H1 (cell line): ENCODE data around the gene SLC3A2. TPM values are rescaled to one million over a fixed set of nuclear protein-coding genes. Genes with fewer than 3 reads are reported as not detected.
A peak's percentile ranks its signal among the peaks of the same experiment; 100 is the strongest.

Experiments
- CTCF ChIA-PET: fragments of 300-600 bp; sonication (Branson Sonifier 250); formaldehyde crosslinking; loops from one replicate; lab custom pipeline; 2021; ENCODE audit not compliant: partially characterized antibody; lab: Charles Lee
- POLR2A ChIA-PET: fragments of 300-600 bp; sonication (Branson Sonifier 250); formaldehyde crosslinking; loops from one replicate; lab custom pipeline; 2021; ENCODE audit warnings: inconsistent platforms; ENCODE audit not compliant: partially characterized antibody; lab: Charles Lee
- DNase-seq, 2 experiments: peaks; one replicate each; pipeline versions ENCODE4 v3.0.0 to v3.0.0-alpha.2; 2010 to 2022; ENCODE audit warnings: low spot score in 2 of 2, low read depth in 1 of 2, mixed read lengths in 1 of 2
- FAIRE-seq: peaks from 2 replicates; lab custom pipeline; 2011; peaks lifted over from hg19 to GRCh38; lab: Jason Lieb, UNC
- H2AFZ ChIP-seq: 2 replicates; pipeline ENCODE4 v1.8.1; 2012; ENCODE audit warnings: low read length, inconsistent platforms
- H2AK5ac ChIP-seq: 2 replicates; pipeline ENCODE4 v1.6.1; 2013; ENCODE audit warnings: low read depth, low read length
- H2BK120ac ChIP-seq: replicated peaks from 2 replicates; pipeline ENCODE3; 2013; ENCODE audit warnings: low read depth, low read length, inconsistent platforms
- H2BK12ac ChIP-seq: 2 replicates; pipeline ENCODE4 v1.6.1; 2013; ENCODE audit warnings: low read depth, low read length
- H2BK15ac ChIP-seq: 2 replicates; pipeline ENCODE4 v1.6.1; 2013; ENCODE audit warnings: low read length
- H2BK20ac ChIP-seq: 2 replicates; pipeline ENCODE4 v1.6.1; 2013; ENCODE audit warnings: low read length
- H2BK5ac ChIP-seq: 2 replicates; pipeline ENCODE4 v1.6.1; 2013; ENCODE audit warnings: low read depth, low read length
- H3K14ac ChIP-seq: 2 replicates; pipeline ENCODE4 v1.6.1; 2013; ENCODE audit warnings: inconsistent platforms; ENCODE audit not compliant: insufficient read length
- H3K18ac ChIP-seq: 2 replicates; pipeline ENCODE4 v1.6.1; 2013; ENCODE audit warnings: low read length; ENCODE audit errors: extremely low read depth
- H3K23ac ChIP-seq: 2 replicates; pipeline ENCODE4 v1.6.1; 2013; ENCODE audit warnings: inconsistent platforms; ENCODE audit not compliant: insufficient read length
- H3K23me2 ChIP-seq: 2 replicates; pipeline ENCODE4 v1.6.1; 2013; ENCODE audit warnings: low read depth, low read length
- H3K27ac ChIP-seq: 2 replicates; pipeline ENCODE4 v1.6.1; 2011; ENCODE audit warnings: low read depth, low read length, inconsistent platforms
- H3K27me3 ChIP-seq, 4 experiments: replicated peaks in 1 of 4; 1 replicate in 1 of 4; 2 replicates in 3 of 4; pipeline versions ENCODE4 v1.6.1 to v1.8.1; 2011 to 2013; ENCODE audit warnings: low read length in 3 of 4, mild to moderate bottlenecking in 3 of 4, inconsistent platforms in 2 of 4, mixed read lengths in 2 of 4, moderate library complexity in 1 of 4; ENCODE audit not compliant: control insufficient read depth in 3 of 4, insufficient read depth in 3 of 4; ENCODE audit errors: extremely low read depth in 1 of 4
- H3K36me3 ChIP-seq, 4 experiments: 2 replicates each; pipeline versions ENCODE4 v1.6.1 to v1.8.1; 2011 to 2013; ENCODE audit warnings: mild to moderate bottlenecking in 4 of 4, low read length in 3 of 4, moderate library complexity in 2 of 4, control low read depth in 1 of 4, inconsistent platforms in 1 of 4; ENCODE audit not compliant: insufficient read depth in 4 of 4, control insufficient read depth in 2 of 4
- H3K4ac ChIP-seq: replicated peaks from 2 replicates; pipeline ENCODE3; 2013; ENCODE audit warnings: low read length, low read depth, mixed read lengths, inconsistent platforms; ENCODE audit not compliant: insufficient read length
- H3K4me1 ChIP-seq, 4 experiments: replicated peaks in 1 of 4; 1 replicate in 1 of 4; 2 replicates in 3 of 4; pipeline versions ENCODE4 v1.6.1 to v1.8.1; 2011 to 2013; ENCODE audit warnings: low read length in 3 of 4, inconsistent platforms in 2 of 4, mixed read lengths in 1 of 4; ENCODE audit not compliant: insufficient read depth in 4 of 4, control insufficient read depth in 3 of 4
- H3K4me2 ChIP-seq, 2 experiments: 2 replicates each; pipeline versions ENCODE4 v1.6.1 to v1.8.1; 2011 to 2013; ENCODE audit warnings: low read depth in 2 of 2, low read length in 2 of 2, control low read depth in 1 of 2, inconsistent platforms in 1 of 2, mild to moderate bottlenecking in 1 of 2; ENCODE audit not compliant: insufficient read depth in 1 of 2
- H3K4me3 ChIP-seq, 4 experiments: fragments of 200-600, 300-600 bp in 1 of 4; sonication (generic), shearing (Covaris generic), sonication (Bioruptor Twin) in 1 of 4; 2 replicates each; pipeline versions ENCODE4 v1.5.1 to v1.8.1; 2011 to 2016; ENCODE audit warnings: low read length in 4 of 4, low read depth in 3 of 4, control low read depth in 2 of 4, inconsistent platforms in 2 of 4, mild to moderate bottlenecking in 2 of 4, mixed read lengths in 1 of 4, moderate library complexity in 1 of 4; ENCODE audit not compliant: insufficient read depth in 2 of 4; ENCODE audit errors: extremely low read depth in 1 of 4
- H3K56ac ChIP-seq: replicated peaks from 2 replicates; pipeline ENCODE3; 2013; ENCODE audit warnings: low read depth, mild to moderate bottlenecking, mixed read lengths, low read length, inconsistent platforms; ENCODE audit not compliant: insufficient read length
- H3K79me1 ChIP-seq: 2 replicates; pipeline ENCODE4 v1.6.1; 2013; ENCODE audit warnings: low read depth, low read length, control low read depth
- H3K79me2 ChIP-seq, 2 experiments: 2 replicates each; pipeline versions ENCODE4 v1.6.1 to v1.8.1; 2012 to 2013; ENCODE audit warnings: low read length in 2 of 2, mild to moderate bottlenecking in 2 of 2, inconsistent platforms in 1 of 2; ENCODE audit not compliant: insufficient read depth in 2 of 2, control insufficient read depth in 1 of 2
- H3K9ac ChIP-seq, 4 experiments: replicated peaks in 1 of 4; 1 replicate in 1 of 4; 2 replicates in 3 of 4; pipeline versions ENCODE4 v1.6.1 to v1.8.1; 2011 to 2013; ENCODE audit warnings: low read depth in 3 of 4, low read length in 3 of 4, control low read depth in 2 of 4, mild to moderate bottlenecking in 2 of 4, moderate library complexity in 2 of 4, inconsistent platforms in 1 of 4; ENCODE audit errors: extremely low read depth in 1 of 4
- H3K9me3 ChIP-seq, 2 experiments: 2 replicates each; pipeline versions ENCODE4 v1.6.1 to v1.8.1; 2012 to 2013; ENCODE audit warnings: mild to moderate bottlenecking in 2 of 2, moderate library complexity in 2 of 2, control low read depth in 1 of 2, inconsistent platforms in 1 of 2, low read depth in 1 of 2, low read length in 1 of 2, mixed read lengths in 1 of 2; ENCODE audit not compliant: insufficient read depth in 2 of 2
- H4K20me1 ChIP-seq, 2 experiments: replicated peaks in 1 of 2; 2 replicates each; pipeline versions ENCODE3 to v1.8.1; 2011 to 2013; ENCODE audit warnings: inconsistent platforms in 2 of 2, low read length in 2 of 2, mild to moderate bottlenecking in 1 of 2; ENCODE audit not compliant: insufficient read depth in 2 of 2, control insufficient read depth in 1 of 2
- H4K5ac ChIP-seq: 2 replicates; pipeline ENCODE4 v1.6.1; 2013; ENCODE audit warnings: low read length, low read depth, mixed read lengths, inconsistent platforms; ENCODE audit not compliant: insufficient read length
- H4K8ac ChIP-seq: 2 replicates; pipeline ENCODE4 v1.8.0; 2013; ENCODE audit warnings: mild to moderate bottlenecking, moderate library complexity, low read length, inconsistent platforms; ENCODE audit not compliant: insufficient read depth; ENCODE audit errors: extremely low read depth
- H4K91ac ChIP-seq: replicated peaks from 2 replicates; pipeline ENCODE3; 2013; ENCODE audit warnings: low read length, mixed read lengths, inconsistent platforms; ENCODE audit not compliant: insufficient read length
- MAFK ChIP-seq: IDR thresholded peaks from 2 replicates; pipeline ENCODE4 v1.6.1; 2012; ENCODE audit warnings: low read depth, mild to moderate bottlenecking, improper control_type of control experiment, low read length
- RBBP5 ChIP-seq: IDR thresholded peaks from 2 replicates; pipeline ENCODE4 v1.7.1; 2012; ENCODE audit warnings: low read depth, mild to moderate bottlenecking, inconsistent platforms, low read length, moderate library complexity, borderline replicate concordance
- SP1 ChIP-seq: IDR thresholded peaks from 2 replicates; pipeline ENCODE4 v1.6.1; 2011; ENCODE audit warnings: low read depth, low read length
- SUZ12 ChIP-seq: fragments of 200-600 bp; sonication (generic); IDR thresholded peaks from 2 replicates; pipeline ENCODE4 v1.6.1; 2012; ENCODE audit warnings: mild to moderate bottlenecking, inconsistent platforms, low read length, moderate library complexity, mixed read lengths
- TCF12 ChIP-seq: IDR thresholded peaks from 2 replicates; pipeline ENCODE4 v1.6.1; 2011; ENCODE audit warnings: low read depth, mild to moderate bottlenecking, low read length
- USF2 ChIP-seq: IDR thresholded peaks from 2 replicates; pipeline ENCODE4 v1.6.1; 2011; ENCODE audit warnings: low read length, improper control_type of control experiment
- WGBS, 2 experiments: shearing (Covaris generic) in 1 of 2; methylation state at CpG; one replicate each; pipeline versions ENCODE4 v1.1.6 to v1.1.7; 2013 to 2015; ENCODE audit warnings: low lambda C conversion rate in 2 of 2, mixed read lengths in 2 of 2, inconsistent platforms in 1 of 2, low coverage in 1 of 2, missing lambda C conversion rate in 1 of 2; ENCODE audit not compliant: insufficient replicate concordance in 2 of 2, insufficient coverage in 1 of 2, insufficient read length in 1 of 2; ENCODE audit errors: extremely low coverage in 1 of 2, missing lambda C conversion rate in 1 of 2; 5-methylcytosine and 5-hydroxymethylcytosine counted together
- polyA plus RNA-seq, 7 experiments: library from polyadenylated mRNA; depleted of rRNA in 3 of 7; stranded (reverse) in 5 of 7; unstranded in 2 of 7; fragments of >200 nt in 5 of 7; fragments of 200-250 nt in 2 of 7; gene quantifications; 1 replicate in 5 of 7; 2 replicates in 1 of 7; 4 replicates in 1 of 7; pipeline versions ENCODE4 v1.2.1 to v1.2.3, GENCODE V29; 2011 to 2013; ENCODE audit warnings: missing spikeins in 2 of 7, mixed read lengths in 2 of 7
- total RNA-seq: library from RNA; stranded (reverse); fragmentation: NEBNext Ultra II Directional; extraction: Animal tissue kit (Norgen Biotek cat#: 25700); gene quantifications from 2 replicates; pipeline ENCODE4 v1.2.1, GENCODE V29; 2021

Gene SLC3A2
- total and polyA plus RNA-seq, 2 of the 8 experiments (the other 6 are each of a cell fraction or from before 2014, with no cell fraction given) = 410 to 435 TPM

- no peak for FAIRE-seq
- ChIA-PET POLR2A (interaction anchor here (0.6 to 52.7 kb wide), 8 partner anchors 12 to 72 kb away, joined by 3 to 2104 read pairs (median 20); partner anchors contain the start of genes CHRM1, NXF1, SLC3A2 and STX5), CTCF (interaction anchor here (0.8 to 2.1 kb wide), 11 partner anchors 13 to 107 kb away, joined by 3 to 5 read pairs (median 4); partner anchors contain the start of genes NXF1, TMEM179B and ZBTB3)
- H4K8ac ChIP-seq = peak overlapping the region; percentile 17; the same call in 1 of the 2 replicates
- no peak overlapping the region for H3K23ac ChIP-seq
- peak overlapping the region; percentile 65; the same call in 1 of the 2 replicates for H2AK5ac ChIP-seq
- peaks cover 59 to 99% of the 10 kb centered on the region in 2 experiments for H3K79me2 ChIP-seq
- no peaks in the 10 kb centered on the region for H3K27me3 ChIP-seq
- H3K23me2 ChIP-seq = peaks cover 7% of the 10 kb centered on the region
- peaks cover 19 to 26% of the 10 kb centered on the region in 2 experiments for H4K20me1 ChIP-seq
- no peak overlapping the region for H2AFZ ChIP-seq
- H3K9me3 ChIP-seq = no peaks in the 10 kb centered on the region
- H3K4me3 ChIP-seq = no peak overlapping the region
- H3K56ac ChIP-seq = no peak overlapping the region
- peak overlapping the region in 1 of 2 experiments; percentile 16; a peak in 2 of 4 replicates for H3K4me2 ChIP-seq
- H3K27ac ChIP-seq = no peak overlapping the region
- WGBS, 2 experiments = 89% methylated on average over 5 of the region's 5 CpGs; no CpG with 5 or more reads in 1 of the 2 experiments
- H3K18ac ChIP-seq = no peak overlapping the region; the same call in 1 of the 2 replicates
- H4K5ac ChIP-seq = no peak overlapping the region
- H3K36me3 ChIP-seq = peaks cover 0 to 42% (median 8%) of the 10 kb centered on the region in 4 experiments; a peak in 7 of 8 replicates
- no peak for DNase-seq
- H3K14ac ChIP-seq = no peak overlapping the region
- no peak overlapping the region for H4K91ac ChIP-seq
- no peak overlapping the region for H3K9ac ChIP-seq
- H2BK5ac ChIP-seq = peak overlapping the region; percentile 66; the same call in 1 of the 2 replicates
- H2BK12ac ChIP-seq = no peak overlapping the region
- no peak overlapping the region for H3K4ac ChIP-seq
- H2BK15ac ChIP-seq = no peak overlapping the region
- H3K79me1 ChIP-seq = peaks cover 8% of the 10 kb centered on the region
- H3K4me1 ChIP-seq = peaks cover 0 to 10% (median 6%) of the 10 kb centered on the region in 4 experiments; a peak in 4 of 7 replicates
- H2BK20ac ChIP-seq = no peak overlapping the region
- H2BK120ac ChIP-seq = no peak overlapping the region
- TF ChIP-seq USF2 = no peak
- TF ChIP-seq SUZ12 = no peak
- TF ChIP-seq SP1 = no peak
- no peak for TF ChIP-seq MAFK
- no peak for TF ChIP-seq RBBP5
- TF ChIP-seq TCF12 = no peak
Measured at GRCh38 chr11:62860835-62861563, 19.7 kb upstream of the SLC3A2 start.
